ENCODE results near the gene LASP1. TPM values are rescaled to one million over a fixed set of nuclear protein-coding genes. Genes with fewer than 3 reads are reported as not detected.
A peak's percentile ranks its signal among the peaks of the same experiment; 100 is the strongest.

The LASP1 gene
- total and polyA plus RNA-seq, 2 donors, result 50.3 to 69.4 TPM

DNA sequence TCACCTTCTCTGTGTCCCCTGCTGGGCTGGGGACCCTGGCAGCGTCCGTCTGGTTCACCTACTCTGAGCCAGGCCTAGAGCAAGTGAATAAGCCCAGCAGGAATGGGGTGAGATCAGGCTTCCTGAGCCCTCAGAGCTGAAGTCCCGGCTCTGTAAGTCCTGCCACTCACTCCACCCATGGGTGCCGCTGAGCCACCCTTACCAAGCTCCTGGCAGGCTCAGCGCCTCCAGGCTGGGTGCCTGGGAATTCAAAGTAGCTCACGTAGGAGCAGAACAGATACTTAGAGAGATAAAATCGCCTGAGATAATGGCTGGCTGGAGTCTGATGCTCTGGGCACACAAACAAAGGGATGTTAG lies 45.8 kb downstream of the LASP1 start:
- DNase-seq (ENCODE audit: extremely low spot score), result no peak
- 78% methylated on average over 7 of the region's 7 CpGs for WGBS
- Histone ChIP-seq H3K4me3 (ENCODE audit: low read depth, low read length) (no peak overlapping the region), H3K36me3 (ENCODE audit: insufficient read depth) (peaks cover 11% of the 10 kb centered on the region), H3K27ac (ENCODE audit: low read depth) (no peak overlapping the region), H3K4me1 (ENCODE audit: insufficient read depth) (no peaks in the 10 kb centered on the region)

DNA sequence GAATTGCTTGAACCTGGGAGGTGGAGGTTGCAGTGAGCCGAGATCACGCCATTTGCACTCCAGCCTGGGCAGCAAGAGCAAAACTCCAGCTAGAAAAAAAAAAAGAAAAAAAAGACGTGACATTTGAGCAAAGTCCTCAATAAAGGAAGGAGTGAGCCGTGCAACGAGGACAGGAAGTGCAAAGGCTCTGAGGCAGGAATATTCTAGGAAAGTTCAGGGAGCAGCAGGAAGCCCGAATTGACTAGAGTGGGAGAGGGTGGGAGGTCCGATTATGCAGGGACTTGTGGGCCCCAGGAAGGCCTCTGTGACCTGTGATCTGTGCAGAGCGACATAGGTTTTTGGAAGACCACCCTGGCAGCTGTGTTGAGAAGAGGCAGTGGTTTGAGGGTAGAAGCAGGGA lies 46.9 kb downstream of the LASP1 start:
- Histone ChIP-seq H3K27ac (ENCODE audit: low read depth) (no peak overlapping the region), H3K36me3 (ENCODE audit: insufficient read depth) (peaks cover 11% of the 10 kb centered on the region), H3K4me1 (ENCODE audit: insufficient read depth) (no peaks in the 10 kb centered on the region), H3K4me3 (ENCODE audit: low read depth, low read length) (no peak overlapping the region)
- 82% methylated on average over 8 of the region's 8 CpGs for WGBS
- no peak for DNase-seq (ENCODE audit: extremely low spot score)

DNA sequence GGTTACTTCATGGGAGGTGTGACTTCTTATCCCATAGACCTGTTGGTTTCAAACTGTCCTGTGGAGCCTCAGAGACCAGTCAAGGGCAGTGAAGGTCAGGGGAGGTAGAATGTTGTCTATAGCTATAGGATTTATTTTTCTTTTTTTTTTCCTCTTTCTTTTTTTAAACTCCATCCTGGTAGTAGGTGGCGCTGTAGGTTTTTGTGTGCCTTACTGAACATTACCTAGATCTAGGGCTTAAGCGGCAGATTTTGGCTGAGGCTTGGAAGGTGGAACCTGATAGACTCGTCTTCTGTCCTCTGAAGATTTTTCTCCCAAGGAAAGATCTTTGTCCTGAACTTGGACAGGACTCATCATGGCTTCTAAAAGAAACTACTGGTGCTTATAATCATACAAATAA lies 47.4 kb downstream of the LASP1 start:
- H3K4me1 ChIP-seq (ENCODE audit: insufficient read depth), result no peaks in the 10 kb centered on the region
- no peak overlapping the region for H3K27ac ChIP-seq (ENCODE audit: low read depth)
- DNase-seq (ENCODE audit: extremely low spot score), result no peak
- no peak overlapping the region for H3K4me3 ChIP-seq (ENCODE audit: low read depth, low read length)
- peaks cover 11% of the 10 kb centered on the region for H3K36me3 ChIP-seq (ENCODE audit: insufficient read depth)
- 87% methylated on average over 3 of the region's 3 CpGs for WGBS

DNA sequence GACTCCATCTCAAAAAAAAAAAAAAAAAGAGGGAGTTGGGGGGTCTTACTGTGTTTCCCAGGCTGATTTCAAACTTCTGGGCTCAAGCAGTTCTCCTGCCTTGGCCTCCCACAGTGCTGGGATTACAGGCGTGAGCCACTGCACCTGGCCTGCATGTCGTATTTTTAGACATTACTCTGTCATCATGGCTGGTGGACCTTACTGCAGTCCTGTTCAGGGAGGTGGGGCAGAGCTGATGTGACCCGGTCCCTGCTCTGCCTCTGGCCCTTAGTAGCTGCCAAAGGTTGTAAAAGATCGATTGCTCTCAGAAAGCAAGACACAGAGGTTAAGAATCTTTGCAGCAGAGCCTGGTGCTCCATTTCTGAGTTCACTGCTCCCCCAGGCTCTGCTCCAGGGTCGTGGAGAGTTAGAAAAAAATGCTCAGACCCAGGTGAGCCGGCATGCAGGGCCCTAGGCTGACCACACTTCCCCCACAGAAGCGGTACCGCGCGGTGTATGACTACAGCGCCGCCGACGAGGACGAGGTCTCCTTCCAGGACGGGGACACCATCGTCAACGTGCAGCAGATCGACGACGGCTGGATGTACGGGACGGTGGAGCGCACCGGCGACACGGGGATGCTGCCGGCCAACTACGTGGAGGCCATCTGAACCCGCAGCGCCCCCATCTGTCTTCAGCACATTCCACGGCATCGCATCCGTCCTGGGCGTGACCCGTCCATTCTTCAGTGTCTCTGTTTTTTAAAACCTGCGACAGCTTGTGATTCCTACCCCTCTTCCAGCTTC lies 48.5 kb downstream of the LASP1 start:
- no peaks in the 10 kb centered on the region for H3K4me1 ChIP-seq (ENCODE audit: insufficient read depth)
- H3K4me3 ChIP-seq (ENCODE audit: low read depth, low read length), result no peak overlapping the region
- peaks cover 11% of the 10 kb centered on the region for H3K36me3 ChIP-seq (ENCODE audit: insufficient read depth)
- no peak for DNase-seq (ENCODE audit: extremely low spot score)
- 68% methylated on average over 37 of the region's 37 CpGs for WGBS
- H3K27ac ChIP-seq (ENCODE audit: low read depth), result no peak overlapping the region

DNA sequence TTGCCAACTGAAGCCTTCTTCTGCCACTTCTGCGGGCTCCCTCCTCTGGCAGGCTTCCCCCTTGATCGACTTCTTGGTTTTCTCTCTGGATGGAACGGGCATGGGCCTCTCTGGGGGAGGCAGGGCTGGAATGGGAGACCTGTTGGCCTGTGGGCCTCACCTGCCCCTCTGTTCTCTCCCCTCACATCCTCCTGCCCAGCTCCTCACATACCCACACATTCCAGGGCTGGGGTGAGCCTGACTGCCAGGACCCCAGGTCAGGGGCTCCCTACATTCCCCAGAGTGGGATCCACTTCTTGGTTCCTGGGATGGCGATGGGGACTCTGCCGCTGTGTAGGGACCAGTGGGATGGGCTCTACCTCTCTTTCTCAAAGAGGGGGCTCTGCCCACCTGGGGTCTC lies 49.1 kb downstream of the LASP1 start:
- no peak for DNase-seq (ENCODE audit: extremely low spot score)
- Histone ChIP-seq H3K36me3 (ENCODE audit: insufficient read depth) (peaks cover 11% of the 10 kb centered on the region), H3K4me1 (ENCODE audit: insufficient read depth) (no peaks in the 10 kb centered on the region), H3K4me3 (ENCODE audit: low read depth, low read length) (no peak overlapping the region), H3K27ac (ENCODE audit: low read depth) (no peak overlapping the region)
- 91% methylated on average over 5 of the region's 5 CpGs for WGBS

DNA sequence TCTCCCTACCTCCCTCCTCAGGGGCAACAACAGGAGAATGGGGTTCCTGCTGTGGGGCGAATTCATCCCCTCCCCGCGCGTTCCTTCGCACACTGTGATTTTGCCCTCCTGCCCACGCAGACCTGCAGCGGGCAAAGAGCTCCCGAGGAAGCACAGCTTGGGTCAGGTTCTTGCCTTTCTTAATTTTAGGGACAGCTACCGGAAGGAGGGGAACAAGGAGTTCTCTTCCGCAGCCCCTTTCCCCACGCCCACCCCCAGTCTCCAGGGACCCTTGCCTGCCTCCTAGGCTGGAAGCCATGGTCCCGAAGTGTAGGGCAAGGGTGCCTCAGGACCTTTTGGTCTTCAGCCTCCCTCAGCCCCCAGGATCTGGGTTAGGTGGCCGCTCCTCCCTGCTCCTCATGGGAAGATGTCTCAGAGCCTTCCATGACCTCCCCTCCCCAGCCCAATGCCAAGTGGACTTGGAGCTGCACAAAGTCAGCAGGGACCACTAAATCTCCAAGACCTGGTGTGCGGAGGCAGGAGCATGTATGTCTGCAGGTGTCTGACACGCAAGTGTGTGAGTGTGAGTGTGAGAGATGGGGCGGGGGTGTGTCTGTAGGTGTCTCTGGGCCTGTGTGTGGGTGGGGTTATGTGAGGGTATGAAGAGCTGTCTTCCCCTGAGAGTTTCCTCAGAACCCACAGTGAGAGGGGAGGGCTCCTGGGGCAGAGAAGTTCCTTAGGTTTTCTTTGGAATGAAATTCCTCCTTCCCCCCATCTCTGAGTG lies 49.6 kb downstream of the LASP1 start:
- Histone ChIP-seq H3K36me3 (ENCODE audit: insufficient read depth) (peaks cover 11% of the 10 kb centered on the region), H3K4me3 (ENCODE audit: low read depth, low read length) (no peak overlapping the region), H3K27ac (ENCODE audit: low read depth) (no peak overlapping the region), H3K4me1 (ENCODE audit: insufficient read depth) (no peaks in the 10 kb centered on the region)
- no peak for DNase-seq (ENCODE audit: extremely low spot score)
- 97% methylated on average over 16 of the region's 16 CpGs for WGBS

DNA sequence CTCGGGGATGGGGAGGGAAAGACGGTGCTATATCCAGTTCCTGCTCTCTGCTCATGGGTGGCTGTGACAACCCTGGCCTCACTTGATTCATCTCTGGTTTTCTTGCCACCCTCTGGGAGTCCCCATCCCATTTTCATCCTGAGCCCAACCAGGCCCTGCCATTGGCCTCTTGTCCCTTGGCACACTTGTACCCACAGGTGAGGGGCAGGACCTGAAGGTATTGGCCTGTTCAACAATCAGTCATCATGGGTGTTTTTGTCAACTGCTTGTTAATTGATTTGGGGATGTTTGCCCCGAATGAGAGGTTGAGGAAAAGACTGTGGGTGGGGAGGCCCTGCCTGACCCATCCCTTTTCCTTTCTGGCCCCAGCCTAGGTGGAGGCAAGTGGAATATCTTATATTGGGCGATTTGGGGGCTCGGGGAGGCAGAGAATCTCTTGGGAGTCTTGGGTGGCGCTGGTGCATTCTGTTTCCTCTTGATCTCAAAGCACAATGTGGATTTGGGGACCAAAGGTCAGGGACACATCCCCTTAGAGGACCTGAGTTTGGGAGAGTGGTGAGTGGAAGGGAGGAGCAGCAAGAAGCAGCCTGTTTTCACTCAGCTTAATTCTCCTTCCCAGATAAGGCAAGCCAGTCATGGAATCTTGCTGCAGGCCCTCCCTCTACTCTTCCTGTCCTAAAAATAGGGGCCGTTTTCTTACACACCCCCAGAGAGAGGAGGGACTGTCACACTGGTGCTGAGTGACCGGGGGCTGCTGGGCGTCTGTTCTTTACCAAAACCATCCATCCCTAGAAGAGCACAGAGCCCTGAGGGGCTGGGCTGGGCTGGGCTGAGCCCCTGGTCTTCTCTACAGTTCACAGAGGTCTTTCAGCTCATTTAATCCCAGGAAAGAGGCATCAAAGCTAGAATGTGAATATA lies 50.8 kb downstream of the LASP1 start:
- WGBS, result 37% methylated on average over 9 of the region's 9 CpGs
- no peak for DNase-seq (ENCODE audit: extremely low spot score)
- Histone ChIP-seq H3K4me3 (ENCODE audit: low read depth, low read length) (no peak overlapping the region), H3K4me1 (ENCODE audit: insufficient read depth) (no peaks in the 10 kb centered on the region), H3K27ac (ENCODE audit: low read depth) (peak overlapping the region; percentile 15), H3K36me3 (ENCODE audit: insufficient read depth) (peaks cover 11% of the 10 kb centered on the region)

DNA sequence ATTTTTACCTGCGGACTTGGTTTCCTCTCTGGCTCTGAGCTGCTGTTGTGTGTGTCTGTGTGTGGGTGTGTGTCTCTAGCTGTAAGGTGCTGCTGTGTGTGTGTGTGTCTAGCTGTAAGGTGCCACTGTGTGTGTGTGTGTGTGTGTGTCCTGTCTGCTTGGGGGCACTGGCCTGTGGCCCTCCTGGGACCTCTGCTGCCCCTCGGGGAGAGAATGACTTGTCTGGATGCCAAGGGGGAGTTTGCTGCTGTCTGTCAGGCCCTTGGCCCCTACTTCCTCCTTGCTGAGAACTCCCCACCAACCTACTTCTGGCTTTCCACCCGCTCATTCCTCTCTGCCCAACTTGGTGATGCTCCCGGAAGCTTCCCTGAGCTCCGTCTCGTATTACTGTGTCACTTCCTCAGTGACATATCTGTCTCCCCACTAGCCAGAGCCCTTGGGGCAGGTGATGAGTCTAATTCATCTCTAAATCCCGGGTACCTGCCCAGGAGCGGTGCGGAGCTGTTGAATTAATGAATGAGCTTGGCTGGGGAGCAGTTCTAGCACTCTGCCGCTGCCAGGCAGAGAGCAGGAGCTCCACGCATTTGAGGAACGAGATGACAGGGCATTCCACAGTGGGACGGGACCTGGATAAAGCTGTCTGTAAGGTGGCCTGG lies 52.0 kb downstream of the LASP1 start:
- H3K4me1 ChIP-seq (ENCODE audit: insufficient read depth), result no peaks in the 10 kb centered on the region
- H3K27ac ChIP-seq (ENCODE audit: low read depth), result peak overlapping the region; percentile 70
- DNase-seq (ENCODE audit: extremely low spot score), result no peak
- H3K36me3 ChIP-seq (ENCODE audit: insufficient read depth), result peaks cover 8% of the 10 kb centered on the region
- 52% methylated on average over 13 of the region's 13 CpGs for WGBS
- no peak overlapping the region for H3K4me3 ChIP-seq (ENCODE audit: low read depth, low read length)

DNA sequence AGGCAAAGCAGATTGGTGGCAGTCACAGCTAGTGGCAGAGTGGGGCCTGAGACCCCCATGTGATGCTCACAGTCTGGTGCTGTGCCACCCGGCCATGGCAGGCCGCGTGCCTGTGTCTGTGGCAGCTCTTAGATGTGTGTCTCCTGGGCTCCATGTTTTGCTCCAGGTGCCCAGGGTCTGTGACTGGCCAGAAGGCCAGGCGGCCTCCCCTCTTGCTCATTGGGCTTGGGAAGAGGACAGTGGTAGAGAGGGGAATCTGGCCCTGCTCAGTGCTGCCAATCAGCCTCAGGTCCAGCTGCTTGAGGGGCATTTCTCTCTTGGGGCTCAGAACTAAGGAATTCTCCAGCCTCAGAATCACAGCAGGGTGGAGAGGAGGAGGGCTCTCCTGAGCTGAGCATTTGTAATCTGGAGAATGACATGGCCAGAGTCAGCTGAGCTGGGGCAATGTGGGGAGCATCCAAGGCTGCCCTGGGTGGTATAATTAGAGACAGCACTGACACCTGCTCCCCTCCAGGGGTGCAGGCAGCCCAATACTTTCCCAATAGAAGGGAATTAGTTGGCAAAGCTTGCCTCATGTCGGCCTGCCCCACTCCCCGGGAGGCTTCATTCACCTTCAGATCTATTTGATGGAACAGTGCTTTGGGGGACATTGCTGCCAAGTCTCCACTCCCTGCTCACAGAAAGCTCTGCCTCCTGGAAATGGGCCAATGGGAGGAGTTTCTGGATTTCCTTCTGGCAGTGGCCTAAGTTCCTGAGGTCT lies 52.9 kb downstream of the LASP1 start:
- 59% methylated on average over 6 of the region's 6 CpGs for WGBS
- Histone ChIP-seq H3K36me3 (ENCODE audit: insufficient read depth) (peaks cover 8% of the 10 kb centered on the region), H3K27ac (ENCODE audit: low read depth) (no peak overlapping the region), H3K4me3 (ENCODE audit: low read depth, low read length) (no peak overlapping the region), H3K4me1 (ENCODE audit: insufficient read depth) (no peaks in the 10 kb centered on the region)
- DNase-seq (ENCODE audit: extremely low spot score), result peak; percentile 56

DNA sequence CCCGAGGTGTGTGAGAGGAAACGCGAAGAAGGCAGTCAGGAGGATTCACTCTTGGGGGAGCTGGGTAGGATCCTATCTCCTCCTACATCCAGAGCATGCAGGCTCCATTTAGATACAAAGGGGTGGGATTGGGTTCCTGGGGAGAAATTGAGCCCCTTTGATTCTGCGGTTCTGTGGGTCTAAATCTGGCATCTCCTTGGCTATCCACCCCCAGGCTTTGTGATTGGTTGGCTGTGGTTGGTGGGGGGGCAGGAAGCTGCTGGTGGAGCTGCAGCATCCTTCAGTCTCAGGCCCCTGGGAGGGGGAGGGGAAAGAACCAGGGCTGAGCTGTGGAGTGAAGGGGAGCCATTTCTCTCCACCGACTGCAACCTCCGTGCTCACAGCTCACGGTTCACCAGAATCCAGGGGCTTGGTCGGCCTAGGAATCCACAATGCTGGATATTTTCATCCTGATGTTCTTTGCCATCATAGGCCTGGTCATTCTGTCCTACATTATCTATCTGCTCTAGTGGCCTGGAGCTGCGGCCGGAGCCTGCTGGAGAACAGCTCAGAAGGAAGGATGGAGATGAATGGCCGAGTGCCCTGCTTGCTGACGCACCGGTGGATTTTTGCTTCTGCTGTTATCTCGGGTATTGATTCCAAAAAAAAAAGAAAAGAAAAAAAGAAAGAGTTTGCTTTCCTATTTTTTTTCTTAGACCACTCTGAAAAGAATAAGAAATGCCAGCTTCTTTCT lies 55.6 kb downstream of the LASP1 start, which contains the start of gene LASP1NB:
LASP1NB (plus strand) TSS at position 352 of the 733 bp plus-strand sequence.
- peak; percentile 55 for DNase-seq (ENCODE audit: extremely low spot score)
- Histone ChIP-seq H3K4me1 (ENCODE audit: insufficient read depth) (no peaks in the 10 kb centered on the region), H3K4me3 (ENCODE audit: low read depth, low read length) (no peak within 1 kb of the TSS), H3K36me3 (ENCODE audit: insufficient read depth) (no peaks in the 10 kb centered on the region), H3K27ac (ENCODE audit: low read depth) (peak within 1 kb of the TSS; percentile 64)
- 35% methylated on average over 14 of the region's 14 CpGs for WGBS

DNA sequence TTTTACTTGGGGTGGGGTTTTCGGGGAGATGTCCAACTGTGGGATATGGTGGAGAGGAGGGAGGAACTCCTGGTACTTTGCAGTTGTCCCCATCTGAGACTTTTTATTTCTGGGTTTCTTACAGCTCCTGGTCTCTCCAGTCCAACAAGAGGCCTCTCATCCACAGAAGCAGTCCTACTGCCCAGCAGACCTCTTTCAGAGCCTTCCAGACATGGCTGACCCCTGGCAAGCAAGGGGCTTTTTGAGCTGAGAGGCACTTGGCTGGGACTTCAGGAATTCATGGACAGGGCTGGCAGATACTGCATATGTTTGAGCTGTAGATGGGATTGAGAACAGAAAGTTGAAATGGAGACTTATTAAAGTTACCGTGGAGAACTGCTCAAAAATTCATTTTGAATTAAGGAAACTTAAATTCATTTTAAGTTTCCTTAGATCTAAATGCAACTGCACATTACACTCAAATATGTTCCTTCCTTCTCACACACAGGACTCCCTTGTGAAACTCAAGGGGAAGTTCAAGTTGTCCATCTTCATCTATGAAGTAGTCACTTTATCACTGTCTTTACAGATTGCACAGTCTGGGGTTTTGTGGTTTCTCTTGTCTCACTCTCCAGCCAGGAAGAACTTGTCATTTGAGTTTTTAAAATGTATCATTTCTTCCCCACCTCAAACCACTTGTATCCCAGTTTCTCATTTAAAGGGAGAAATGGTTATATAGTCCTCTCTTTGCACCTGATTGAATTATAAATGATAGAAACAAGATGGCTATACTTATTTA lies 56.6 kb downstream of the LASP1 start:
- 49% methylated on average over 2 of the region's 2 CpGs for WGBS
- Histone ChIP-seq H3K36me3 (ENCODE audit: insufficient read depth) (no peaks in the 10 kb centered on the region), H3K27ac (ENCODE audit: low read depth) (peak overlapping the region; percentile 64), H3K4me3 (ENCODE audit: low read depth, low read length) (no peak overlapping the region), H3K4me1 (ENCODE audit: insufficient read depth) (no peaks in the 10 kb centered on the region)
- DNase-seq (ENCODE audit: extremely low spot score), result no peak
